ENCODE results near the gene SLC18B1. TPM values are rescaled to one million over a fixed set of nuclear protein-coding genes. Genes with fewer than 3 reads are reported as not detected.

Gene SLC18B1
- total and polyA plus RNA-seq, 4 donors, result 3.5 to 6.7 (median 5.2) TPM

GRCh38 chr6:132820629-132821381 lies 22.4 kb upstream of the SLC18B1 start:
- 85% methylated on average over 5 of the region's 5 CpGs for WGBS
- no peak for DNase-seq (ENCODE audit: low spot score)
- TF ChIP-seq HNF4A (conservative IDR thresholded peaks at IDR 0.05) (no peak), CTCF (IDR thresholded peaks at IDR 0.05; ENCODE audit: low read depth, low read length, missing input control) (peak; percentile 1)
- Histone ChIP-seq H3K36me3 (ENCODE audit: control insufficient read depth in 4 of 4, insufficient read depth in 3 of 4, low read depth in 1 of 4, low read length in 3 of 4) (peaks cover 7 to 41% (median 30%) of the 10 kb centered on the region in 4 donors), H3K9ac (ENCODE audit: low read depth in 1 of 2, low read length in 2 of 2) (no peak overlapping the region), H3K4me1 (ENCODE audit: control insufficient read depth in 4 of 4, insufficient read depth in 4 of 4, low read length in 3 of 4) (peaks cover 0 to 9% (median 6%) of the 10 kb centered on the region in 4 donors), H3K9me3 (ENCODE audit: control insufficient read depth in 4 of 4, low read length in 3 of 4) (no peaks in the 10 kb centered on the region), H3K4me3 (ENCODE audit: low read depth in 1 of 3, low read length in 3 of 3) (no peak overlapping the region), H3K27me3 (ENCODE audit: control insufficient read depth in 4 of 4, insufficient read depth in 4 of 4, low read length in 3 of 4) (no peaks in the 10 kb centered on the region), H3K27ac (ENCODE audit: low read depth in 1 of 2, low read length in 2 of 2) (no peak overlapping the region)

GRCh38 chr6:132819405-132820161 lies 21.1 kb upstream of the SLC18B1 start:
- no peak for TF ChIP-seq MAX (IDR thresholded peaks at IDR 0.05)
- no peak for TF ChIP-seq TAF1 (conservative IDR thresholded peaks at IDR 0.05)
- no peak for TF ChIP-seq ATF3 (IDR thresholded peaks at IDR 0.05)
- no peak for TF ChIP-seq GABPA (IDR thresholded peaks at IDR 0.05 in 1 of 2, conservative IDR thresholded peaks at IDR 0.05 in 1 of 2)
- TF ChIP-seq YY1 (IDR thresholded peaks at IDR 0.05), result no peak
- no peak for TF ChIP-seq FOXA2 (IDR thresholded peaks at IDR 0.05)
- no peak for TF ChIP-seq CTCF (IDR thresholded peaks at IDR 0.05; ENCODE audit: low read depth, low read length, missing input control)
- TF ChIP-seq ZBTB33 (IDR thresholded peaks at IDR 0.05), result no peak
- no peak for TF ChIP-seq NR2F2 (IDR thresholded peaks at IDR 0.05)
- TF ChIP-seq SP1 (IDR thresholded peaks at IDR 0.05), result no peak
- TF ChIP-seq HNF4A (conservative IDR thresholded peaks at IDR 0.05), result no peak
- TF ChIP-seq RAD21 (IDR thresholded peaks at IDR 0.05), result no peak
- no peak for TF ChIP-seq EGR1 (IDR thresholded peaks at IDR 0.05; ENCODE audit: low read depth in 2 of 2)
- TF ChIP-seq FOXA1 (IDR thresholded peaks at IDR 0.05), result no peak
- TF ChIP-seq JUND (IDR thresholded peaks at IDR 0.05), result no peak
- TF ChIP-seq HNF4G (IDR thresholded peaks at IDR 0.05), result no peak
- no peak for TF ChIP-seq REST (IDR thresholded peaks at IDR 0.05)
- no peak for TF ChIP-seq RXRA (IDR thresholded peaks at IDR 0.05)
- Histone ChIP-seq H3K9me3 (ENCODE audit: control insufficient read depth in 4 of 4, low read length in 3 of 4) (no peaks in the 10 kb centered on the region), H3K4me1 (ENCODE audit: control insufficient read depth in 4 of 4, insufficient read depth in 4 of 4, low read length in 3 of 4) (peaks cover 0 to 17% (median 10%) of the 10 kb centered on the region in 4 donors), H3K27ac (ENCODE audit: low read depth in 1 of 2, low read length in 2 of 2) (no peak overlapping the region), H3K27me3 (ENCODE audit: control insufficient read depth in 4 of 4, insufficient read depth in 4 of 4, low read length in 3 of 4) (no peaks in the 10 kb centered on the region), H3K4me3 (ENCODE audit: low read depth in 1 of 3, low read length in 3 of 3) (no peak overlapping the region), H3K9ac (ENCODE audit: low read depth in 1 of 2, low read length in 2 of 2) (no peak overlapping the region), H3K36me3 (ENCODE audit: control insufficient read depth in 4 of 4, insufficient read depth in 3 of 4, low read depth in 1 of 4, low read length in 3 of 4) (peaks cover 9 to 41% (median 30%) of the 10 kb centered on the region in 4 donors)
- no peak for DNase-seq (ENCODE audit: low spot score)
- 97% methylated on average over 4 of the region's 4 CpGs for WGBS

All from liver (tissue), 9 donors.